WTC11 (cell line): ENCODE results near the gene ZFX. TPM values are rescaled to one million over a fixed set of nuclear protein-coding genes. Genes with fewer than 3 reads are reported as not detected.

Source experiments
- ATAC-seq: fragments of 200-7000 bp; cut with Tn5 transposase; 2 replicates; pipeline ENCODE4 v1.10.0; 2021; ENCODE audit warnings: mild to moderate bottlenecking, moderate library complexity
- CTCF ChIA-PET: fragments of 300-600 bp; sonication (Branson Sonifier 250); formaldehyde crosslinking; loops from one replicate; lab custom pipeline; 2021; ENCODE audit warnings: antibody characterized with exemption; lab: Charles Lee
- POLR2A ChIA-PET: fragments of 350-600 bp; sonication (Branson Sonifier 250); formaldehyde crosslinking; loops from one replicate; lab custom pipeline; 2021; ENCODE audit warnings: antibody characterized with exemption; lab: Charles Lee
- DNase-seq: peaks from one replicate; pipeline ENCODE4 v3.0.0; 2021; ENCODE audit warnings: low spot score
- H3K27ac Mint-ChIP-seq: 2 replicates; pipeline ENCODE4 v1.8.0; 2021; ENCODE audit warnings: mixed read lengths
- H3K27me3 Mint-ChIP-seq: 2 replicates; pipeline ENCODE4 v1.8.0; 2021; ENCODE audit warnings: low read depth, mild to moderate bottlenecking, moderate library complexity, mixed read lengths
- H3K36me3 Mint-ChIP-seq: 2 replicates; pipeline ENCODE4 v1.8.0; 2021; ENCODE audit warnings: mixed read lengths
- H3K4me1 Mint-ChIP-seq: 2 replicates; pipeline ENCODE4 v1.8.0; 2022; ENCODE audit warnings: mixed read lengths
- H3K4me3 Mint-ChIP-seq: 2 replicates; pipeline ENCODE4 v1.8.0; 2021; ENCODE audit warnings: mild to moderate bottlenecking, moderate library complexity, mixed read lengths
- H3K9me3 Mint-ChIP-seq: 2 replicates; pipeline ENCODE4 v1.8.0; 2021; ENCODE audit warnings: mixed read lengths
- CREB1 ChIP-seq: sonication (generic); formaldehyde crosslinking; IDR thresholded peaks from 2 replicates; pipeline ENCODE4 v1.8.0; 2023; ENCODE audit warnings: mild to moderate bottlenecking, missing genetic modification reagents
- CREM ChIP-seq: sonication (generic); formaldehyde crosslinking; IDR thresholded peaks from 2 replicates; pipeline ENCODE4 v1.8.1; 2022; ENCODE audit warnings: mild to moderate bottlenecking, missing genetic modification reagents, moderate library complexity
- EMX1 ChIP-seq: fragments of 250-450 bp; sonication (Bioruptor Pico); IDR thresholded peaks from 2 replicates; pipeline ENCODE4 v1.8.0; 2021; ENCODE audit warnings: mild to moderate bottlenecking
- ETV6 ChIP-seq: sonication (generic); formaldehyde crosslinking; IDR thresholded peaks from 2 replicates; pipeline ENCODE4 v1.8.1; 2022; ENCODE audit warnings: mild to moderate bottlenecking, missing genetic modification reagents
- FOXK1 ChIP-seq: sonication (generic); formaldehyde crosslinking; IDR thresholded peaks from 2 replicates; pipeline ENCODE4 v1.8.0; 2022; ENCODE audit warnings: mild to moderate bottlenecking, moderate library complexity, missing genetic modification reagents
- GTF2I ChIP-seq: fragments of 250-450 bp; sonication (Bioruptor Pico); conservative IDR thresholded peaks from 2 replicates; pipeline ENCODE4 v1.4.0; 2021; ENCODE audit warnings: mild to moderate bottlenecking
- NFE2L1 ChIP-seq: sonication (generic); formaldehyde crosslinking; IDR thresholded peaks from 2 replicates; pipeline ENCODE4 v1.8.1; 2023; ENCODE audit warnings: missing genetic modification reagents
- NR1H2 ChIP-seq: sonication (generic); formaldehyde crosslinking; IDR thresholded peaks from 2 replicates; pipeline ENCODE4 v1.9.0; 2021; ENCODE audit warnings: mild to moderate bottlenecking, moderate library complexity, missing genetic modification reagents
- RORB ChIP-seq: fragments of 250-450 bp; sonication (Bioruptor Pico); IDR thresholded peaks from 2 replicates; pipeline ENCODE4 v1.9.0; 2021; ENCODE audit warnings: mild to moderate bottlenecking
- SMAD4 ChIP-seq: sonication (generic); formaldehyde crosslinking; IDR thresholded peaks from 2 replicates; pipeline ENCODE4 v1.8.0; 2022; ENCODE audit warnings: mild to moderate bottlenecking, missing genetic modification reagents
- SOX15 ChIP-seq: fragments of 250-450 bp; sonication (Bioruptor Pico); IDR thresholded peaks from 2 replicates; pipeline ENCODE4 v1.9.0; 2021; ENCODE audit warnings: mild to moderate bottlenecking
- SP1 ChIP-seq: sonication (generic); formaldehyde crosslinking; conservative IDR thresholded peaks from 2 replicates; pipeline ENCODE4 v1.8.1; 2022; ENCODE audit warnings: missing genetic modification reagents
- ZNF121 ChIP-seq: sonication (generic); formaldehyde crosslinking; IDR thresholded peaks from 2 replicates; pipeline ENCODE4 v1.8.0; 2023; ENCODE audit warnings: missing genetic modification reagents
- ZNF138 ChIP-seq: sonication (generic); formaldehyde crosslinking; conservative IDR thresholded peaks from 2 replicates; pipeline ENCODE4 v1.8.1; 2022; ENCODE audit warnings: mild to moderate bottlenecking, moderate library complexity, missing genetic modification reagents
- ZNF232 ChIP-seq: sonication (generic); formaldehyde crosslinking; IDR thresholded peaks from 2 replicates; pipeline ENCODE4 v1.8.0; 2022; ENCODE audit warnings: mild to moderate bottlenecking, missing genetic modification reagents
- ZNF263 ChIP-seq: sonication (generic); formaldehyde crosslinking; IDR thresholded peaks from 2 replicates; pipeline ENCODE4 v1.8.1; 2022; ENCODE audit warnings: low read depth, mild to moderate bottlenecking, moderate library complexity, missing genetic modification reagents
- ZNF396 ChIP-seq: fragments of 250-450 bp; sonication (Bioruptor Pico); IDR thresholded peaks from 2 replicates; pipeline ENCODE4 v1.8.0; 2021; ENCODE audit warnings: mild to moderate bottlenecking, moderate library complexity, borderline replicate concordance
- total RNA-seq: library from RNA; stranded (reverse); gene quantifications from 3 replicates; pipeline ENCODE4 v1.2.3, GENCODE V29; 2021
- TF ChIP-seq, protein P1 (sequence below): sonication (generic); formaldehyde crosslinking; IDR thresholded peaks from 2 replicates; pipeline ENCODE4 v1.8.1; 2022; ENCODE audit warnings: missing genetic modification reagents, borderline replicate concordance
- TF ChIP-seq, protein P2 (sequence below): sonication (generic); formaldehyde crosslinking; conservative IDR thresholded peaks from 2 replicates; pipeline ENCODE4 v1.8.1; 2022; ENCODE audit warnings: mild to moderate bottlenecking, missing genetic modification reagents
- TF ChIP-seq, protein P3 (sequence below): sonication (generic); formaldehyde crosslinking; IDR thresholded peaks from 2 replicates; pipeline ENCODE4 v1.8.1; 2023; ENCODE audit warnings: mild to moderate bottlenecking, missing genetic modification reagents, moderate library complexity
- TF ChIP-seq, protein P4 (sequence below): sonication (generic); formaldehyde crosslinking; IDR thresholded peaks from 2 replicates; pipeline ENCODE4 v1.8.1; 2022; ENCODE audit warnings: low read depth, missing genetic modification reagents, borderline replicate concordance
- TF ChIP-seq, protein P5 (sequence below): sonication (generic); formaldehyde crosslinking; IDR thresholded peaks from 2 replicates; pipeline ENCODE4 v1.8.0; 2022; ENCODE audit warnings: mild to moderate bottlenecking, missing genetic modification reagents
- TF ChIP-seq, protein P6 (sequence below): sonication (generic); formaldehyde crosslinking; IDR thresholded peaks from 2 replicates; pipeline ENCODE4 v1.8.1; 2022; ENCODE audit warnings: low read depth, mild to moderate bottlenecking, moderate library complexity, missing genetic modification reagents, borderline replicate concordance
- TF ChIP-seq, protein P7 (sequence below): fragments of 250-450 bp; sonication (Bioruptor Pico); IDR thresholded peaks from 2 replicates; pipeline ENCODE4 v1.9.0; 2021; ENCODE audit warnings: mild to moderate bottlenecking
- TF ChIP-seq, protein P8 (sequence below): sonication (generic); formaldehyde crosslinking; IDR thresholded peaks from 2 replicates; pipeline ENCODE4 v1.8.1; 2022; ENCODE audit warnings: mild to moderate bottlenecking, moderate library complexity, missing genetic modification reagents
- TF ChIP-seq, protein P9 (sequence below): fragments of 250-450 bp; sonication (Bioruptor Pico); IDR thresholded peaks from 2 replicates; pipeline ENCODE4 v2.1.2; 2022; ENCODE audit warnings: mild to moderate bottlenecking, moderate library complexity

ZFX gene
- total RNA-seq, 1 experiment from 2014 or later: 19.3 TPM

DNA sequence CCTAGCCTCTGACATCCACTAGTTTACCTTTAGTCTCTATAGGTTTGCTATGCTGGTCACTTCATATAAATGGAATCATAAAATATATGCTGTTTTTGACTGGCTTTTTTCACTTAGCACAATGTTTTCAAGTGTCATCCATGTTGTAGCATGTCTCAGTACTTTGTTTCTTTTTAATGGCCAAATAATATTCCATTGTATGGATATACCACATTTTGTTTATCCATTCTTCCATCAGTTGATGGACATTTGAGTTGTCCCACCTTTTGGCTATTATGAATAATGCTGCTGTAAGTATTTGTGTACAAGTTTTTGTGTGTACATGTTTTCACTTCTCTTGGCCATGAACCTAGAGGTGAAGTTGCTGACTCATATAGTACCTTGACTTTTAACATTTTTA lies 75.7 kb downstream of the ZFX start:
- TF ChIP-seq FOXK1 (CRISPR knock-in tag) (no peak), RORB (CRISPR knock-in tag) (no peak), SMAD4 (no peak), SP1 (CRISPR knock-in tag) (no peak), CREB1 (CRISPR knock-in tag) (no peak), GTF2I (CRISPR knock-in tag) (no peak), ZNF121 (CRISPR knock-in tag) (no peak), ZNF263 (CRISPR knock-in tag) (no peak)
- TF ChIP-seq, protein P1, sequence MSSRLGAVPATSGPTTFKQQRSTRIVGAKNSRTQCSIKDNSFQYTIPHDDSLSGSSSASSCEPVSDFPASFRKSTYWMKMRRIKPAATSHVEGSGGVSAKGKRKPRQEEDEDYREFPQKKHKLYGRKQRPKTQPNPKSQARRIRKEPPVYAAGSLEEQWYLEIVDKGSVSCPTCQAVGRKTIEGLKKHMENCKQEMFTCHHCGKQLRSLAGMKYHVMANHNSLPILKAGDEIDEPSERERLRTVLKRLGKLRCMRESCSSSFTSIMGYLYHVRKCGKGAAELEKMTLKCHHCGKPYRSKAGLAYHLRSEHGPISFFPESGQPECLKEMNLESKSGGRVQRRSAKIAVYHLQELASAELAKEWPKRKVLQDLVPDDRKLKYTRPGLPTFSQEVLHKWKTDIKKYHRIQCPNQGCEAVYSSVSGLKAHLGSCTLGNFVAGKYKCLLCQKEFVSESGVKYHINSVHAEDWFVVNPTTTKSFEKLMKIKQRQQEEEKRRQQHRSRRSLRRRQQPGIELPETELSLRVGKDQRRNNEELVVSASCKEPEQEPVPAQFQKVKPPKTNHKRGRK: no peak
- TF ChIP-seq, protein P2, sequence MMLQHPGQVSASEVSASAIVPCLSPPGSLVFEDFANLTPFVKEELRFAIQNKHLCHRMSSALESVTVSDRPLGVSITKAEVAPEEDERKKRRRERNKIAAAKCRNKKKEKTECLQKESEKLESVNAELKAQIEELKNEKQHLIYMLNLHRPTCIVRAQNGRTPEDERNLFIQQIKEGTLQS (CRISPR knock-in tag): no peak
- TF ChIP-seq, protein P3, sequence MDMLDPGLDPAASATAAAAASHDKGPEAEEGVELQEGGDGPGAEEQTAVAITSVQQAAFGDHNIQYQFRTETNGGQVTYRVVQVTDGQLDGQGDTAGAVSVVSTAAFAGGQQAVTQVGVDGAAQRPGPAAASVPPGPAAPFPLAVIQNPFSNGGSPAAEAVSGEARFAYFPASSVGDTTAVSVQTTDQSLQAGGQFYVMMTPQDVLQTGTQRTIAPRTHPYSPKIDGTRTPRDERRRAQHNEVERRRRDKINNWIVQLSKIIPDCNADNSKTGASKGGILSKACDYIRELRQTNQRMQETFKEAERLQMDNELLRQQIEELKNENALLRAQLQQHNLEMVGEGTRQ (CRISPR knock-in tag): no peak
- TF ChIP-seq, protein P4, sequence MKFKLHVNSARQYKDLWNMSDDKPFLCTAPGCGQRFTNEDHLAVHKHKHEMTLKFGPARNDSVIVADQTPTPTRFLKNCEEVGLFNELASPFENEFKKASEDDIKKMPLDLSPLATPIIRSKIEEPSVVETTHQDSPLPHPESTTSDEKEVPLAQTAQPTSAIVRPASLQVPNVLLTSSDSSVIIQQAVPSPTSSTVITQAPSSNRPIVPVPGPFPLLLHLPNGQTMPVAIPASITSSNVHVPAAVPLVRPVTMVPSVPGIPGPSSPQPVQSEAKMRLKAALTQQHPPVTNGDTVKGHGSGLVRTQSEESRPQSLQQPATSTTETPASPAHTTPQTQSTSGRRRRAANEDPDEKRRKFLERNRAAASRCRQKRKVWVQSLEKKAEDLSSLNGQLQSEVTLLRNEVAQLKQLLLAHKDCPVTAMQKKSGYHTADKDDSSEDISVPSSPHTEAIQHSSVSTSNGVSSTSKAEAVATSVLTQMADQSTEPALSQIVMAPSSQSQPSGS: no peak
- TF ChIP-seq, protein P5, sequence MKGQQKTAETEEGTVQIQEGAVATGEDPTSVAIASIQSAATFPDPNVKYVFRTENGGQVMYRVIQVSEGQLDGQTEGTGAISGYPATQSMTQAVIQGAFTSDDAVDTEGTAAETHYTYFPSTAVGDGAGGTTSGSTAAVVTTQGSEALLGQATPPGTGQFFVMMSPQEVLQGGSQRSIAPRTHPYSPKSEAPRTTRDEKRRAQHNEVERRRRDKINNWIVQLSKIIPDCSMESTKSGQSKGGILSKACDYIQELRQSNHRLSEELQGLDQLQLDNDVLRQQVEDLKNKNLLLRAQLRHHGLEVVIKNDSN (CRISPR knock-in tag): no peak
- DNase-seq (no peak), ATAC-seq (no peak)
- POLR2A ChIA-PET: no interaction called here
- Mint-ChIP-seq H3K27ac (no peak overlapping the region), H3K36me3 (peaks cover 8% of the 10 kb centered on the region), H3K27me3 (no peaks in the 10 kb centered on the region), H3K9me3 (peaks cover 21% of the 10 kb centered on the region), H3K4me3 (no peak overlapping the region), H3K4me1 (no peaks in the 10 kb centered on the region)
- CTCF ChIA-PET: no interaction called here

DNA sequence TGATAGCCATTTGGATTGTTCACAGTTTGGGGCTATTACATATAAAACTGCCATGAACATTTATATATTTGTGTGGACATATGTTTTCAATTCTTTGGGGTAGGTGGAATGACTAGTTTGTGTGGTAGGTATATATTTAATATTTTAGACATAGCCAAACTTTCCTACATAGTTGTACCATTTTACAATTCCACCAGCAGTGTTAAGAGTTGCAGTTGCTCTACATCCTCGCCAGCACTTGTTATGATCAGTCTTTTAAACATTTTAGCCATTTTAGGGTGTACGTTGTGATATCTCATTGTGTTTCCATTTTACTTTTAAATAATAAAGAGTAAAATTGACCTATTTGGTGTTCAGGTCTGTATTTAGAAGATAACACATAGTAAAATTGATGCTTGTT lies 76.6 kb downstream of the ZFX start:
- Mint-ChIP-seq H3K27ac (no peak overlapping the region), H3K27me3 (no peaks in the 10 kb centered on the region), H3K9me3 (peaks cover 21% of the 10 kb centered on the region), H3K36me3 (peaks cover 8% of the 10 kb centered on the region), H3K4me1 (no peaks in the 10 kb centered on the region), H3K4me3 (no peak overlapping the region)
- DNase-seq (no peak), ATAC-seq (no peak)
- ChIA-PET CTCF (no interaction called here), POLR2A (no interaction called here)
- TF ChIP-seq, protein P6, sequence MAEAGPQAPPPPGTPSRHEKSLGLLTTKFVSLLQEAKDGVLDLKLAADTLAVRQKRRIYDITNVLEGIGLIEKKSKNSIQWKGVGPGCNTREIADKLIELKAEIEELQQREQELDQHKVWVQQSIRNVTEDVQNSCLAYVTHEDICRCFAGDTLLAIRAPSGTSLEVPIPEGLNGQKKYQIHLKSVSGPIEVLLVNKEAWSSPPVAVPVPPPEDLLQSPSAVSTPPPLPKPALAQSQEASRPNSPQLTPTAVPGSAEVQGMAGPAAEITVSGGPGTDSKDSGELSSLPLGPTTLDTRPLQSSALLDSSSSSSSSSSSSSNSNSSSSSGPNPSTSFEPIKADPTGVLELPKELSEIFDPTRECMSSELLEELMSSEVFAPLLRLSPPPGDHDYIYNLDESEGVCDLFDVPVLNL (CRISPR knock-in tag): no peak
- TF ChIP-seq ZNF121 (CRISPR knock-in tag) (no peak), ZNF396 (no peak), CREM (CRISPR knock-in tag) (no peak), EMX1 (CRISPR knock-in tag) (no peak), NR1H2 (CRISPR knock-in tag) (no peak), ZNF138 (no peak), NFE2L1 (CRISPR knock-in tag) (no peak), ZNF232 (no peak), SOX15 (CRISPR knock-in tag) (no peak), ETV6 (CRISPR knock-in tag) (no peak)
- TF ChIP-seq, protein P7, sequence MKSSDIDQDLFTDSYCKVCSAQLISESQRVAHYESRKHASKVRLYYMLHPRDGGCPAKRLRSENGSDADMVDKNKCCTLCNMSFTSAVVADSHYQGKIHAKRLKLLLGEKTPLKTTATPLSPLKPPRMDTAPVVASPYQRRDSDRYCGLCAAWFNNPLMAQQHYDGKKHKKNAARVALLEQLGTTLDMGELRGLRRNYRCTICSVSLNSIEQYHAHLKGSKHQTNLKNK (CRISPR knock-in tag): no peak
- TF ChIP-seq, protein P3 (CRISPR knock-in tag): no peak
- TF ChIP-seq, protein P8, sequence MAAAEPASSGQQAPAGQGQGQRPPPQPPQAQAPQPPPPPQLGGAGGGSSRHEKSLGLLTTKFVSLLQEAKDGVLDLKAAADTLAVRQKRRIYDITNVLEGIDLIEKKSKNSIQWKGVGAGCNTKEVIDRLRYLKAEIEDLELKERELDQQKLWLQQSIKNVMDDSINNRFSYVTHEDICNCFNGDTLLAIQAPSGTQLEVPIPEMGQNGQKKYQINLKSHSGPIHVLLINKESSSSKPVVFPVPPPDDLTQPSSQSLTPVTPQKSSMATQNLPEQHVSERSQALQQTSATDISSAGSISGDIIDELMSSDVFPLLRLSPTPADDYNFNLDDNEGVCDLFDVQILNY (CRISPR knock-in tag): no peak
- TF ChIP-seq, protein P9, sequence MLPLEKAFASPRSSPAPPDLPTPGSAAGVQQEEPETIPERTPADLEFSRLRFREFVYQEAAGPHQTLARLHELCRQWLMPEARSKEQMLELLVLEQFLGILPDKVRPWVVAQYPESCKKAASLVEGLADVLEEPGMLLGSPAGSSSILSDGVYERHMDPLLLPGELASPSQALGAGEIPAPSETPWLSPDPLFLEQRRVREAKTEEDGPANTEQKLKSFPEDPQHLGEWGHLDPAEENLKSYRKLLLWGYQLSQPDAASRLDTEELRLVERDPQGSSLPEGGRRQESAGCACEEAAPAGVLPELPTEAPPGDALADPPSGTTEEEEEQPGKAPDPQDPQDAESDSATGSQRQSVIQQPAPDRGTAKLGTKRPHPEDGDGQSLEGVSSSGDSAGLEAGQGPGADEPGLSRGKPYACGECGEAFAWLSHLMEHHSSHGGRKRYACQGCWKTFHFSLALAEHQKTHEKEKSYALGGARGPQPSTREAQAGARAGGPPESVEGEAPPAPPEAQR: no peak
- TF ChIP-seq, protein P4: no peak
